LNCaP clone FGC (cell line): Measurements from ENCODE around the gene ABCG1.

Experiments
- DNase-seq: peaks from one replicate; pipeline ENCODE4 v3.0.0-alpha.2; 2011; ENCODE audit warnings: low read depth
- H3K4me3 ChIP-seq: 2 replicates; pipeline ENCODE4 v1.5.1; 2011; ENCODE audit warnings: mild to moderate bottlenecking, low read depth, low read length, control low read depth
- CTCF ChIP-seq: IDR thresholded peaks from 2 replicates; pipeline ENCODE4 v1.5.1; 2012; ENCODE audit warnings: mild to moderate bottlenecking; ENCODE audit not compliant: control insufficient read depth, insufficient read depth; ENCODE audit errors: extremely low read depth

Gene ABCG1

GRCh38 chr21:42302794-42303193 is 83.9 kb downstream of the ABCG1 start:
- TF ChIP-seq CTCF = no peak
- H3K4me3 ChIP-seq = no peak overlapping the region
- no peak for DNase-seq

- DNase-seq = no peak
- no peak for TF ChIP-seq CTCF
Observed at GRCh38 chr21:42303443-42303842, 84.5 kb downstream of the ABCG1 start.

GRCh38 chr21:42304556-42305454 is 85.9 kb downstream of the ABCG1 start:
- TF ChIP-seq CTCF = no peak
- no peak overlapping the region for H3K4me3 ChIP-seq
- no peak for DNase-seq

More at GRCh38 chr21:42303443-42303842, 84.5 kb downstream of the ABCG1 start:
- H3K4me3 ChIP-seq = no peak overlapping the region

- TF ChIP-seq CTCF = no peak
- no peak overlapping the region for H3K4me3 ChIP-seq
- no peak for DNase-seq
Observed at GRCh38 chr21:42305707-42306147, 86.8 kb downstream of the ABCG1 start.

- H3K4me3 ChIP-seq = no peak overlapping the region
- DNase-seq = no peak
- TF ChIP-seq CTCF = no peak
Observed at GRCh38 chr21:42306366-42307035, 87.6 kb downstream of the ABCG1 start.

GRCh38 chr21:42307106-42307505 is 88.2 kb downstream of the ABCG1 start:
- no peak for DNase-seq
- H3K4me3 ChIP-seq = no peak overlapping the region
- no peak for TF ChIP-seq CTCF
